Islet precursor cell (in vitro differentiated cells): ENCODE measurements around the gene SLC12A3.

Source experiments
- DNase-seq: peaks from one replicate; pipeline ENCODE4 v3.0.0-alpha.2; 2018

SLC12A3 gene

DNA sequence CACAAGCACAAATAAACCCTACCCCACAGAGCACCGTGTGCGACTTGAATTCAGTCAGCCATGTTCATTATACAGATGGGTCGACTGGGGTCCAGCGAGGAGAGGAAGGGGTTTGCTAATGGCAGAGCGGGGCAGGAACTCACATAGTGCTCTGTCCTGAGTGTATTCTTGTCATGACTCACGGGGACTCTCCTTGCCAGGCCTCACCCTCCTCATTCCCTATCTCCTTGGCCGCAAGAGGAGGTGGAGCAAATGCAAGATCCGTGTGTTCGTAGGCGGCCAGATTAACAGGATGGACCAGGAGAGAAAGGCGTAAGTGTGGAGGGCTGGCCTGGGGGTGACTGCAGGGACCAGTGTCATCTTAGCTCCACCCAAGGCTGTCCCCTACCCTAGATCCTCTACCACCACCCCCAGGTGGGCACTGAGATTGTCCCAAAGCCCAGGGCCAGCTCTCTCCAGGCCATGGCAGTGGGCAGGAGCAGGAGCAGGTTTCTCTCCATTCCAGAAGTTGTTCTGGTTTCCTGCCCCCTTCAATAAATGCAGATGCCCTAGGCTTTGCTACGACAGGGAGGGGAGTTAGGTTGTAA, 29.4 kb downstream of the SLC12A3 start:
- peak; percentile 61 for DNase-seq

DNA sequence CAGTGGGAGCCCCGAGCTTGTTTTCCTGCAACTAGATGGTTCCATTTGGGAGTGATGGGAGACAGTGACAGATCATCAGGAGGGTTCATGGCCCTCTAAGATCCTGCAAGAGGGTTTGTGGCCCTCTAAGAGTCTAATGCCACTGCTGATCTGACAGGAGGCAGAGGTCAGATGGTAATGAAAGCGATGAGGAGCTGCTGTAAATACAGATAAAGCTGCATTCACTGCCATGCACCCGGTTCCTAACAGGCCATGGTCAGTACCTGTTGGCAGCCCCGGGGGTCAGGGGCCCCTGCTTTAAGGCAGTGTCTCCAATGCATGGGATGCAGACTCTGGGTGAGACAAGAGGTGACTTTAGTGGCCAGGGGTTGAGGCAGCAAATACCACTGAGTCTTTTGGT, 30.8 kb downstream of the SLC12A3 start:
- no peak for DNase-seq

DNA sequence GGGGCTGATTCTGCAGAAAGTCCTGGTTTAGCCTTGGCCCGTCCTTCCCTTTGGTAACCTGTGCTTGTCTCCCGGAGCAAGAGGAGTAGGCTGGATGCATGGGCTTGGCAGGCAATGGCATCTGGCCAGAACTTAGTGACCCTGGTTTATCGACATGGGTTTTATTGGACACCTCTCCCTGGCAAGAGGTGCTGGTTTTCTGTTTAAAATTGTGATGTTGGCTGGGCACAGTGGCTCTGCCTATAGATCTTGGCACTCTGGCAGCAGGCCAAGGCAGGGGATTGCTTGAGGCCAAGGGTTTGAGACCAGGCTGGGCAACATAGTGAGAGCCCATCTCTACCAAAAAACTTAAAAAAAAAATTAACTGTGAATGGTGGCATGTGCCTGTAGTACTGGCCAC, 31.2 kb downstream of the SLC12A3 start:
- no peak for DNase-seq

DNA sequence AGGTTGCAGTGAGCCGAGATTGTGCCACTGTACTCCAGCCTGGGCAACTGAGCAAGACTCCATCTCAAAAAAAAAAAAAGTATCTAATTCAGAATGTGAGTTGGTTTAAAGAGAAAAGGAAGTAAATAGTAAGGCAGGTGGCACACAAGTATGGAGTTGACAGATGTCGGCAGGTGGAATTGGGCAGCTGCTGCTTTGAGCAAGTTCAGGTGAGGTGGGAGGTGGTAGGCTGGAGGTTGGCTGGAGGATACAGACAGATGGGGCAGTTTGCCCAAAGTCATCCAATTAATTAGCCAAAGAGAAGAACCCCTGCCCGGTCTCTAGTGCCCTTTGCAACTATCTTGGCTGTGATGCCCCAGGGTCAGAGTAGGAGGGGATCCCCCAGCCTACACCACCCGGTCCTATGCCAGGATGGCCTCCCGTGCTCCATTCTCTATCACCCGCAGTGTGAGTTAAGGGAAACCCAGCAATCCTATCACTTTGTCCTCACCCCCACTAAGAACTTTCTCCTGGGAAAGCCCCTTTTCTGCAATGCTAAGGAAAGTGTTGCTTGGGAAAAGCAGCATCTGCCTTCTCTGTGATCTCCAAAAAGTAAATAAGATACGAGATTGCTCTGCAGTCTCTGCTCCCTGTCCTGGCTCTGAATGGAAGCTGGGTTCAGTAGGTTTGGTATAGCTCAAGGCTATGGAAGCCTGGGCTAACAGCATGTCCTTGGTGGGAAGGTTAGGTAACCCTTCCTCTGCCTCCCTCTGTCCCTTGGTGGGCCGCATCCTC, 32.2 kb downstream of the SLC12A3 start:
- DNase-seq, result no peak

DNA sequence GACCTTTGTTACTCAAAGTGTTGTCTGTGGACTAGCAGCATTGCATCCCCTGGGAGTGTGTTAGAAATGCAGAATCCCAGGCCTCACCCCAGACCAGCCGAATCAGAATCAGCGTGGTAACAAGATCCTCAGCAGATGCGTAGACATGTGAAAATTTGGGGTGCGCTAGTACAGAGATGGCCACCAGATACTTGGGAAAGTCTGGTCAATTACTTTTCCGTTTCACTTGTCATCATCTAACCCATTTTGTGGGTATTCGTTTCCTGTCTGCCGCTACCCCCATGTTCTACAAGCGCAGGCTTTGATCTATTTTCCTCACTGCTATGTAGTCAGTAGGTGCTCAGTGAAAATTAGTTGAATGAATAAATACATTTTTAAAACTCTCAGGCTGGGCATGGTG, 33.8 kb downstream of the SLC12A3 start:
- DNase-seq, result no peak

DNA sequence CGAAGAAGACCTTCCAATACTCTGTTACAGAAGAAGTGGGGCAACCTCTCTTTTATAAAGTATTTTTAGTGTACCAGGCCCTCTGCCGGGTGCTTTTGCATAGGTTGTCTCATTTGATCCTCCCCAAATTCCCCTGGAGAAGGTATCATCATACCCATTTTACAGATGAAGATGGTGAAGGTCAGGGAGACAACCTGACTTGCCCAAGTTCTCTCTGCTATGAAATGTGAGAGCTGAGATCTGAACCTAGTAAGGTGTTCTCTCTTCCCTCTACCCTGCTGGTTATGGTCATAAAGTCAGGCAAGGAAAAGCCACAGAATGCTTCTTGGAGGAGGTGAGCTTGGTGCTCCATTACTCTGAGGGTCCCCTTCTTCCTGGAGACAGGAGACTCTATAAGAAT, 38.9 kb downstream of the SLC12A3 start:
- DNase-seq, result no peak

DNA sequence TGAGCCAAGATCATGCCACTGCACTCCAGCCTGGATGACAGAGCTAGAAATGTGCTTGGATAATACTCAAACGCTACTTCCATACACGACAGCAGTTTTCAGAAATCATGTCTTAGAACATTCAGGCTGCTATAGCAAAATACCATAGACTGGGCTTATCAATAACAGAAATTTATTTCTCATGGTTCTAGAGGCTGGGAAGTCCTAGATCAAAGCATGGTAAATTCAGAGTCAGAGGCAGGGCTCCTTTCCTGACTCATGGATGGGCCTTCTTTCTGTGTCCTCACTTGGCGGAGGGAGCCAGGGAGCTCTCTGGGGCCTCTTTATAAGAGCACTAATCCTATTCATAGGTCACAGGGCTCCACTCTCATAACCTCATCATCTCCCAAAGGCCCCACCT, 42.4 kb downstream of the SLC12A3 start:
- DNase-seq, result no peak

DNA sequence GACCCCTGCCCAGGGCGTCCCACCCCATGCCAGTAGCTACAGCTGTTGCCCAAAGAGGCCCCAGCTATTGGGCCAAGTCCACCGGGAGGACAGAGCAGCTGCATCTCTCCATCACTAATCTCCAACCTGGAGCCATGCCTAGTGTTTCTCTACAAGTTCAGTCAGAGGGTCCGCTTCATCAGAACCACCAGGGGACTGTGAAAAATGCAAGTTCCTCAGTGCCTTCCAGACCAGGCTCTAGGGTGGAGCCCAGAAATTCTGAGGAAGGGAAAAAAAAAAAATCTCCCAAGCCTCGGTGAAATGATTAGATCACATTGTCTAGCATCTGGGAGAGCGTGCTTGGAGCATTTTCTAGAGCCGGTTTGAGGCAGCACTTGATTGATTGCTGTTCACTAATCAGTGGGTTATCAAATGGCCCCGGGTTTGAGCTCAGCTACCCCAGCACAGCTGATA, 44.5 kb downstream of the SLC12A3 start:
- no peak for DNase-seq

DNA sequence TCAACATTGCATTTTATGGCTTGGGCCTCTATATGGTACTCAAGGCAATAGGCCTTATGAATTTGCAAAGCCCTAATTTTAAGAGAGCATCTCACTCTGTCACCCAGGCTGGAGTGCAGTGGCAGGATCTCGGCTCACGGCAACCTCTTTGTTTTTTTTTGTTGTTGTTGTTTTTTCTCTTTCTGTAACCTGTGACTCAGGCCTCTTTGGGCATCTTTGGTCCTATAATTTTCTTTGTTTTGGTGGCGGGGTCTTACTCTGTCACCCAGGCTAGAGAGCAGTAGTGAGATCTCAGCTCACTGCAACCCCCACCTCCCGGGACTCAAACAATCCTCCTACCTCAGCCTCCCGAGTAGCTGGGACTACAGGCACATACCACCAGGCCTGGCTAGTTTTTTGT, 45.1 kb downstream of the SLC12A3 start:
- DNase-seq, result no peak

DNA sequence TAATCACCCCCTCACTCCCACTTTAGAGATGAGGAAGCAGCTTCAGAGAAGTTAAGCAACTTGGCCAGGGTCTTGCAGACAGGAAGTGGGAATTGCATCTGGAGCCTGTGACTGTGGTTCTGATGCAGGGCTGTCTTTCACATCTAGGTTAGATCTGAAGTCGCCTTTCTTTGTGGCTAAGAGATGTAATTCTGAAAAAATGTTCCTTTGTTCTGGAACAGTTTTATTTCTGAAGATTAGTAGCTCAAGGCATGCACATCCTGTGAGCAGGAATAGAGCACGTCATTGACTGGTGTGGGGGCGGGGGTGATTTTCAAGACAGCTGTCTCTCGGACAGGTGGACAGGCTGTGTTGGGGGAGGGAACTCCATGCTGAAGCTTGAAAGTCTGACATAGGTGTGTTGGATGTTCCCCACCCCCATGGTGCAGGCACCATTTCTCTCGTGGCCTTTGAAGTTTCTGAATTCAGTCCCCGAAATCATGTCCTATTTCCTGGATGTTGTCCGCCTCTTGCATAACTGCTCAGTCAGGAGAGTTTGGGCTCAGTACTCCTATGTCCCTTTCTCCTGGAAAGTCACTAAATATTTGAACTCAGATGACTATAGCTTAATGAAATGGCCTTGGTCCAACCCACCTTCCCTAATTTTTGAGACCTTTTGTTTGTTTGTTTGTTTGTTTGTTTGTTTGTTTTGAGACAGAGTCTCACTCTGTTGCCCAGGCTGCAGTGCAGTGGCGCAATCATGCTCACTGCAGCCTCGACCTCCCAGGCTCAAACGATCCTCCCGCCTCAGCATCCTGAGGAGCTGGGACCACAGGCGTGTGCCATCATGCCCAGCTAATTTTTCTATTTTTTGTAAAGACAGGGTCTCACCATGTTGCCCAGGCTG, 45.9 kb downstream of the SLC12A3 start:
- DNase-seq, result peak; percentile 80

DNA sequence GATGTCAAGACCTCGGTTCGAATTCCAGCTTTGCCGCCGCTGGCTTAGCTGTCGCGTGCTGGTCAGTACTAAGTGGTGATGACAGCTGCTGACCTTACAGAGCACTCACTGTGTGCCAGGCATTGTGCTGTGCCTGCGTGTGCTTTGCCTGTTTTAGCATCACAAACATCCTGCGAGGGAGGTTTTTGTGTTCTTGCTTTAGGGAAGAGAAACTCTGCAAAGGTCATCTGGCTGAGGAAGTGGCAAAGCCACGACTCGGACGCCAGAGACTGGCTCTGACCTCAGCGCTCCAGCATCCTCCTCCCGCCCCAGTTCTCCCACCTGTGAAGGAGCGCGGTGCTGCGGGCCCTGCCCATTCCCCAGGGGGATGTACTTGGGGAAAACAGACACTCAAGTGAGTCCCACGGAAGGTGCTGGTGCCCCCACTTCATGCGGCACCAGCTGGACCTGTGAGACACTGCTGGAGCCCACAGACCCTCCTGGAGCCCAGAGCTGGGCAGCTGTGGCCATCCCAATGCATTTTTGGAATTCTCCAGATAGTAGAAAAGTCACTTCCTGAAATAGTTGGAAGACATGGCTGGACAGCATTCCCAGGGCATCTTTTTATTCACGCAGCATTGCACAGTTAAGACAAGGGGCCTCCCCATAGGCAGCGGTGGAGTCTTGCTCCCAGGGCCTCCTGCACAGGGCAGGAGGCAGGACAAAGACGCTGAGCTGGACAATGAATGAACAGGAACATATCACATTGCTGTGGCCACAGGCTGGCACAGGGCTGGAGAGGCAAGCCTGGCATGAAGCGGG, 47.0 kb downstream of the SLC12A3 start:
- peak; percentile 89 for DNase-seq

DNA sequence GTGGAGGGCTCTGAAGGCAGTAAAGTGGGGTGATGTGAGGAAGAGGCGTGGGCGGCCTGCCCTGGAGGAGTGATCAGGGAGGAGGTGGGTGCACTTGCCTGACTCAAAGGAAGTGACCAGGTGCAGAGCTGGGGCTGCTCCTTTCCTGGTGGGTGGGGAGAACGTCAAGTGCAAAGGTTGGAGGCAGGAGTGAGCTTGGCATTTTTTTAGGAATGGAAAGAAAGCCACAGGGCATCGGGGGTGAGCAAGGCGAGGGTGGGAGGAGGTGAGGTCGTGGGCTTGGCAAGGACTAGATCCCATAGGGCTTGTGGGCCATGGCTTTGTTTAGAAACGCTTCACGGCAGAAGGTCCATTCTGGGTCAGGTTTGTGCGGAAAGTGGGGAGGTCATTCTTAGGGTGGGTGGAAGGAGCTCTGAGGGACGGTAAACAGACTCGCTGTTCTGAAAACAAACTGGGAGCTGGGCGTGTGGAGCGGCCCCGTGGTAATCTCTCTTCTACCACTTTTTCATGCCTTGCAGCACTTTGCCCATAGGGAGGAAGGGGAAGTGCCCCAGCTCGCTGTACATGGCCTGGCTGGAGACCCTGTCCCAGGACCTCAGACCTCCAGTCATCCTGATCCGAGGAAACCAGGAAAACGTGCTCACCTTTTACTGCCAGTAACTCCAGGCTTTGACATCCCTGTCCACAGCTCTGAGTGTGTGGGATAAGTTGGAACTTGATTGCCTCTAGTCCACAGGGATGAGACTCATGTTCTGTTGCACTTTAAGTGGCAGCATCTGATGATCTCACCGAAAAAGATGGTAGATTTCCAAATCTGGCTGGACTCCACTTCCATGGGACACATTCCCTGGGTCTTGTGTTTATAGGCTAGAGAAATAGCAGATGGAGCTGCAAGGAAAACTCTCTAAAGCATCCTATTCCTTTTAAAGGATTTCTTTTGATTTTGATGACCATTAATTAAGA, 48.0 kb downstream of the SLC12A3 start:
- DNase-seq, result no peak

DNA sequence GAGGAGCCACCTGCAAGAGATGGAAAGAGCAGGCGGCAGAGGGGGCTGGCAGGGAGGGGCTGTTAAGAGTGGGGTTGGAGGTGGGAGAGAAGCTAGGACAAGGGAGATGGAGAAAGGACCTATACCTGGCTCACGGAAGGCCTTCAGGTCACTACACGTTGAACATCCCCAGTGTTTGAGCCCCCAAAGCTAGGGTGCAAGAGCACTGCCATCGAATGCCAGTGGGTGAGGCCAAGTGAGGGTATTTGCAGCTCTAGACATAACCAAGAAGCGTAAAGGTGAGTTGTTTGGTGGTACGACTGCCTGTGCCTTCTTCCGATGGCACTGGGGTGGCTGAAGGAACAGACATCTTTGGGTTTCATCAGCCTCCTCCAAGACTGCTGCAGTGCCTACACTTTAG, 49.9 kb downstream of the SLC12A3 start:
- no peak for DNase-seq

DNA sequence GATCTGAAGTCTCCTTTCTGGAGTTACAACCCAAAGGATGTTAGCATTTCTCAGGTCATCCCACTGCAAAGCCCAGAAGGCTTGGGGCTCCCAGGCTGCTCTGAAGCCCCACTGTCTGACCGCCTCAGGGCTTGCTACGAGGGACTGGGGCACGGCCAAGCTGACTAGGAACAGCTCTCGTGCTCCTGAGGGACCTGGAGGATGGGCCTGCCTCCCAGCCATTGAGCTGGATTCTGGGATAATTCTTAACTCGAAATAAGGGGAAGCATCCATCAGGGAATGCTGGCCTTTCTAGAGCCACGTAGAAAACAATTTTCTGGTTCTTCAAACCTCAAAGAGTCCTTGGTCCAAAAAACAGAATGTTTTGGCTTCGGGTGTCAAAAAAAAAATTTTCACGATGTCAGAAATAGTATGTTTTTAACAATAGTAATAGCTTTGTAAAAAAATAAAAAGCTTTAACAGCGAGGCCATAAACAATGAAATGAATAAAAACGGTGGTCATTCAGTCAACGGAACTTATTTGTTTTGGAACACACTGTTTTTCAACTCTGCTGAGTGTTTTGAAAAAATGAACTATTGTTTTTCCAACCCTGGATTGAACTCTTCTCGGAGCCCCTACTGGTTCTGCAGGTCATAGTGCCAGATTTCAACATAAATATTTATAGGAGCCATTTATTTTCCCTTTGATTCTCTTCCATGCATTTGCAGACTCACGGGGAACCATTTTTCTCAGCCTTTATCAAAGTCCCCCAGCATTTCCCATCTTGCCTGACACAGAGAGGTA, 50.5 kb downstream of the SLC12A3 start:
- DNase-seq, result no peak

DNA sequence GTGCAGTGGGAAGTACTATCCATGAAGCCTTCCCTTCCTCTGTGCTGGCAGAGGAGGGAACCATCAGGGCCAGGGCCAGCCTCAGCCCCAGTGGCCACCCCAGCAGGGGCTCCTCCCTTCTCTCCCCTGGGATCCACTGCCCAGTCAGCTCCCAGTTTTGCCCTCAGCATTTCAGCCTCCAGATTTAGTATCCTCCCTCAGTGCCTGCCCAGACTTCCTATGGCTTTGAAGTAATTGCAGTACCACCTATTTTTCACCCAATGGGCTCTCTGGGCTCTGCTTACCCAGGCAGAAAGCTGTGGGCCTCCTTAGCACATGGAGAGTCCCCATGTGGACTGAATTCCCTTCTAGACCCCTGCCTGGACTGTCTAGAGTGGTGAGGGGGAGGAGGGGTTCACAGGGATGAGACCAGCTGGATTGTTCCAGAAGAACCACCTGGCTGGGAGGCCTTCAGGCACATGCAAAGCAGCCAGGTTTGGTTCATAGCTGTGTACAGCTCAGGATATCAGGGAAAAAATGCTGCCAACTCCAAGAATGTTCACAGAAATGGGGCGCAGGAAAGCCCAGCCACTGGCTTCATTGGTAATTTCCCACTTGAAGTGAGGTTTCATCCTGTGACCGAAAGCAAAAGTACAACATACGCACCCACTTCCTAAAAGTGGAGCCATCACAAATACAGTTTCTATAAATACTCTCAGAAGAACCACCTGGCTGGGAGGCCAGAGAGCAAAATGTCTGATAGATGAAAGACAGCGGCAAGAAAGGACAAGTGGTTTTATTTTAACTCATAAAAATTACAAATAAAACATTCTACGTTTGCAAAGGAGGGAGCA, 51.8 kb downstream of the SLC12A3 start:
- DNase-seq, result no peak

DNA sequence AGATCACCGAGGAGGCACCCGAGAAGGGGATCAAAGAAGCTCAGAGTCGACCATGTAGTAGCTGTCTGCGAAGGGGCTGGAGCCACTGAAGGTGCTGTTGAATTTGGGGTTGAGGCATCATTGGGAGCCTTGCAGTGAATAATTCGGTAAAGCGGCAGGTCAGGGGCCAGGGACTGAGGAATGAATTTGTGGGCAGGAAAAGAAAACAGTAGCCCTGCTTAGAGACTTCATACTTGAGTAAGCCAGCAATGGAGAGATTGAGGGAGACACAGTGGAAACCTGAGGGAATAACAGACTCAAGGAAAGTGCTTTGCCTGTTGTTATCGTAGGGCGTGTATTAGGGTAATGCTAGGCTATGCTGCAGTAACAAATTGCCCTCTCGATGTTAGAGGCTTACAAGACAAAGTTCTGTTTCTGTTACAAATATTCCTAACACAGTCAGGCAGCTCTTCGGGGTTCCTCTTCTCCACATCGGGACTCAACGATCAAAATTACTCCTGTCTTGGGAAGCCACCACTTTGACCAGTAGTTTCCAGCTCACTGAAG, 53.5 kb downstream of the SLC12A3 start:
- no peak for DNase-seq

DNA sequence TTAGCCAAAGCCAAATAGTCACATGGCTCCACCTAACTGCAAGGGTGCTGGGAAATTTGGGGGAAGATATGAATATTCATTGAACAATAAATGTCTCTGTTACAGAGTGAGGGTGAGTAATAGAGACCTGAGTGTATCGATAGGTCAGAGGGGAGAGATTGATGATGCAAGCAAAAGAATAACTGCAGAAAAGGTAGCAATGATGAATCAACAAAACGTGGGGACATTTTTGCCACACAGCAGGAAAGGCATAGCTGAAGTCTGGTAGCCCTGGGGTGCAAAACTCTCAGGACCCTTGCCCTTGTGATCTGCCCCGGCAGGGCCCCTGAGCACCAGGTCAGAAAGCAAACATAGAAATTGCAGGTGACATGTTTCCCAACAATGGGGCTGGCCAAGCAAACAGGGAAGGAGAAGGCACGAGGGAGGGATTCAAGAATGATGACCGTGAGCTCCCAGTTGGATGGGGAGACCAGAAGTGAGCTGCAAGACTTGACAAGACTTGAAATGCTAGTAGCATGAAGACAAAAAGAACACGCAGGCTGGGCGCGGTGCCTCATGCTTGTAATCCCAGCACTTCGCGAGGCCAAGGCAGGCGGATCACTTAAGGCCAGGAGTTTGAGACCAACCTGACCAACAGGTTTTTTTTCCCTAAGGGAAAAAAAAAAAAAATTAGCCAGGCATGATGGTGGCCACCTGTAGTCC, 54.2 kb downstream of the SLC12A3 start:
- DNase-seq, result peak; percentile 69

DNA sequence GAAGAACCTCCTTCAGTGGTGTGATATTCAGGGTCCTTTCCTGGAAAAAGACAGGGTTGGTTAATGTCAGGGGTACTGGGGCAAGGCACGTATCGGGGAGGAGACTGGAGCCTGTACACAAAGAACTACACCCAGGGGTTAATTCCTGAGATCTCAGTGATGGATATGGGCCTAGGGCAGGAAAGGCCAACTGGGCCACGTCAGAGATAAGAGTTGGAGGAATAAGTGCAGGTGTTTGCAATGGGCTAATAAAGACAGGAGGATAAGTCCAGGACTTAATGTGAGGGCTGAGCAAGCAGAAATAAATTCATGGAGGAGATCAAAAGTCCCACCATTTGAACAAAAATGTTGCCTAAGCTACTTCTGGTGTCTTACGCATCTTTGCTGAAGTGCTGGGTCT, 56.6 kb downstream of the SLC12A3 start:
- DNase-seq, result no peak
